Activated CD4-positive, alpha-beta T cell treated with anti-CD3 and anti-CD28 coated beads for 1 hour (primary cell): Measurements from ENCODE around the gene CCDC170.

Experiments
- DNase-seq: peaks from one replicate; pipeline ENCODE4 v3.0.0-alpha.2; 2020

The CCDC170 gene

GRCh38 chr6:151663559-151663958 is 169.7 kb downstream of the CCDC170 start:
- DNase-seq, result no peak

GRCh38 chr6:151664390-151664789 is 170.6 kb downstream of the CCDC170 start:
- DNase-seq, result no peak

- DNase-seq, result no peak
These were observed 171.5 kb downstream of the CCDC170 start for GRCh38 chr6:151665329-151665728.

- DNase-seq, result no peak
These were observed 172.7 kb downstream of the CCDC170 start for GRCh38 chr6:151666526-151666925.

- no peak for DNase-seq
These were observed 175.4 kb downstream of the CCDC170 start for GRCh38 chr6:151669208-151669560.

GRCh38 chr6:151670116-151670515 is 176.3 kb downstream of the CCDC170 start:
- no peak for DNase-seq
